ENCODE results near the gene NINJ1.

DNA sequence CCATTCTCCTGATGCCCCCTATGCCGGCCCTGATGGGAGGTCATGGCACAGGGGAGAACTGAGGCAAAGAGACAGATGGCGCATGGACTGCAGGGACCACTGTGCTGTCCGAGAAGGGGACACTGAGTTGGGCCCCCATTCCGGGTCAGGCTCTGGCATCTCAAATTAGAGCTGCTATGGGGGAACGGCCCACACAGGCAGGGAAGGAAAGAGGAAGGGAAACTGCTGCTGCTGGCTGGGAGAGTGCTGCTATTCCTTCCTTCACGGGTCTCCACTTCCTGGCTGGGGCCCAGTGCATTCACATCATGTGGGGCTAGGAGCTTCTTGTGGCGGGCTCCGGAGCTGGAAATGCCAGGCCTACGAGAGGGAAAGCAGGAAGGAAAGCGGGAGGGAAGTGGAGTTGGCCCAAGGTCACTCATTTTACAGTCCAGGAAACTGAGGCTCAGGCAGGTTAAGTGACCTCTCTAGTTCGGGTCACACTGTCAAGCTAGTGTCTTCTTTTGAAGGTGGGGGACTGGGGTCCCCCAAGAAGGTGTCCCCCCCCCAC, 39.3 kb downstream of the NINJ1 start:
- TF ChIP-seq POLR2AphosphoS5 (IDR thresholded peaks at IDR 0.05; ENCODE audit: low read depth, low read length) (no peak), TAF1 (IDR thresholded peaks at IDR 0.05; ENCODE audit: borderline replicate concordance, insufficient read depth, low read length) (no peak), SIN3A (IDR thresholded peaks at IDR 0.05; ENCODE audit: borderline replicate concordance, insufficient read depth, low read length) (no peak)
